ENCODE data around the gene FLNA. TPM values are rescaled to one million over a fixed set of nuclear protein-coding genes. Genes with fewer than 3 reads are reported as not detected.
A peak's percentile ranks its signal among the peaks of the same experiment; 100 is the strongest.
"Not testable (repeated sequence)": the region's sequence is repeated elsewhere in the genome, so short reads cannot be mapped to it uniquely, and the experiment has no call there.

The FLNA gene
- total RNA-seq, 1 donor: 3,431 TPM

- H3K4me1 ChIP-seq (ENCODE audit: insufficient read depth, low read length); DNase-seq (ENCODE audit: insufficient read length, low spot score, missing footprints); H3K27me3 ChIP-seq (ENCODE audit: insufficient read depth, low read length); H3K27ac ChIP-seq (ENCODE audit: low read depth, low read length); H4K20me1 ChIP-seq (ENCODE audit: insufficient read depth, low read length); H2AFZ ChIP-seq (ENCODE audit: low read length); H3K4me2 ChIP-seq (ENCODE audit: insufficient read depth, low read length); H3K9me3 ChIP-seq (ENCODE audit: low read depth, low read length); H3K36me3 ChIP-seq (ENCODE audit: insufficient read depth, low read length); H3K4me3 ChIP-seq (ENCODE audit: insufficient read depth, low read length); H3K79me2 ChIP-seq (ENCODE audit: insufficient read depth, low read length): not testable (repeated sequence)
These were observed 32.8 kb downstream of the FLNA start for GRCh38 chrX:154341399-154342298.

DNA sequence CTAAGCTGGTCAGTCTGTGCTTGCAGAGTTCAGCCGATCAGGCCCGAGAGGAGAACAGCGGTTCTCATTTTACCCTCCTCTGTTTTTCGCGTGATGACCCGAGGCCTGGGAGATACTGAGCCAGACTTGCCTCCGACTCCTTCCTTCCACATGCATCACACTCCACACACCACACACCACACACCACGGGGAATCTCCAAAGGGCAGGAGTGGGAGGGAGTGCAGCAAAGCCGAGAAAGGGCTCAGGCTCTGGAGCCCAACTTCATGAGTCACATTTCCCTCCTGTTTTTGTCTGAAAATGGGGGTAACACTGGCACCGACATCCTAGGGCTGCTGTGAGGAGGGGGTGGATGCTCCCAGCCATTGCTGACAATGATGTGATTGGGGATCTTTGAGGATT, 39.9 kb downstream of the FLNA start:
- no peak for TF ChIP-seq CTCF (IDR thresholded peaks at IDR 0.05; ENCODE audit: extremely low read depth, low read depth, low read length)
- Histone ChIP-seq H3K4me2 (ENCODE audit: insufficient read depth, low read length) (no peak overlapping the region), H3K9me3 (ENCODE audit: low read depth, low read length) (no peaks in the 10 kb centered on the region), H3K79me2 (ENCODE audit: insufficient read depth, low read length) (no peaks in the 10 kb centered on the region), H3K4me3 (ENCODE audit: insufficient read depth, low read length) (no peak overlapping the region), H3K36me3 (ENCODE audit: insufficient read depth, low read length) (no peaks in the 10 kb centered on the region), H3K4me1 (ENCODE audit: insufficient read depth, low read length) (peaks cover 9% of the 10 kb centered on the region), H4K20me1 (ENCODE audit: insufficient read depth, low read length) (no peaks in the 10 kb centered on the region), H2AFZ (ENCODE audit: low read length) (no peak overlapping the region), H3K27ac (ENCODE audit: low read depth, low read length) (no peak overlapping the region), H3K27me3 (ENCODE audit: insufficient read depth, low read length) (no peaks in the 10 kb centered on the region)
- DNase-seq (ENCODE audit: insufficient read length, low spot score, missing footprints): peak; percentile 78

GRCh38 chrX:154333837-154334271, 40.6 kb downstream of the FLNA start:
- peak; percentile 11 for DNase-seq (ENCODE audit: insufficient read length, low spot score, missing footprints)
- Histone ChIP-seq H3K27me3 (ENCODE audit: insufficient read depth, low read length) (no peaks in the 10 kb centered on the region), H3K4me3 (ENCODE audit: insufficient read depth, low read length) (no peak overlapping the region), H3K4me1 (ENCODE audit: insufficient read depth, low read length) (peaks cover 9% of the 10 kb centered on the region), H3K79me2 (ENCODE audit: insufficient read depth, low read length) (no peaks in the 10 kb centered on the region), H3K9me3 (ENCODE audit: low read depth, low read length) (no peaks in the 10 kb centered on the region), H3K27ac (ENCODE audit: low read depth, low read length) (no peak overlapping the region), H3K4me2 (ENCODE audit: insufficient read depth, low read length) (no peak overlapping the region), H4K20me1 (ENCODE audit: insufficient read depth, low read length) (no peaks in the 10 kb centered on the region), H3K36me3 (ENCODE audit: insufficient read depth, low read length) (no peaks in the 10 kb centered on the region), H2AFZ (ENCODE audit: low read length) (no peak overlapping the region)
- no peak for TF ChIP-seq CTCF (IDR thresholded peaks at IDR 0.05; ENCODE audit: extremely low read depth, low read depth, low read length)

DNA sequence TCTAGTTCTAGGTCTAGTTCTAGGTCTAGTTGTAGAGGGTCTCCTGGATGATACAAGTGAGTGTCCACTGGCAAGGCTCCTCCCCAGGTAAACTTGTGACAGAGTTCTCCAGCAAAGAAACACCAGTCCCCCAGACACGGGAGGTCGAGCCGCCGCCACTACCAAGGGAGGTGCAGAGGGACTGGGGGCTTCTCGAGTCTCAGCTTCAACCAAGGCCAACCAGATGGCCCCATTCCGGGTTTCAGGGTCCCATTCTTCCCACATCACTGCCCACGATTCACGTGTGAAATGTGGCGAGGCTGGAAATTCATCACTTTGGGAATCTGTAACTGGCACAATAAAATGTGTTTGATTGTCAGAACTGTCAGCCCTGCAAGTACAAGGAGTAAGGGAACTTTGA, 41.3 kb downstream of the FLNA start:
- H3K27me3 ChIP-seq (ENCODE audit: insufficient read depth, low read length): no peaks in the 10 kb centered on the region
- H3K79me2 ChIP-seq (ENCODE audit: insufficient read depth, low read length): no peaks in the 10 kb centered on the region
- no peak for TF ChIP-seq CTCF (IDR thresholded peaks at IDR 0.05; ENCODE audit: extremely low read depth, low read depth, low read length)
- H4K20me1 ChIP-seq (ENCODE audit: insufficient read depth, low read length): no peaks in the 10 kb centered on the region
- H2AFZ ChIP-seq (ENCODE audit: low read length): no peak overlapping the region
- H3K27ac ChIP-seq (ENCODE audit: low read depth, low read length): no peak overlapping the region
- H3K4me2 ChIP-seq (ENCODE audit: insufficient read depth, low read length): no peak overlapping the region
- H3K36me3 ChIP-seq (ENCODE audit: insufficient read depth, low read length): no peaks in the 10 kb centered on the region
- peaks cover 9% of the 10 kb centered on the region for H3K4me1 ChIP-seq (ENCODE audit: insufficient read depth, low read length)
- H3K9me3 ChIP-seq (ENCODE audit: low read depth, low read length): no peaks in the 10 kb centered on the region
- no peak for DNase-seq (ENCODE audit: insufficient read length, low spot score, missing footprints)
- no peak overlapping the region for H3K4me3 ChIP-seq (ENCODE audit: insufficient read depth, low read length)

Data from osteoblast (primary cell).